Measurements from ENCODE around the gene ZNF641.
"Not testable (repeated sequence)": the region's sequence is repeated elsewhere in the genome, so short reads cannot be mapped to it uniquely, and the experiment has no call there.

Gene ZNF641

DNA sequence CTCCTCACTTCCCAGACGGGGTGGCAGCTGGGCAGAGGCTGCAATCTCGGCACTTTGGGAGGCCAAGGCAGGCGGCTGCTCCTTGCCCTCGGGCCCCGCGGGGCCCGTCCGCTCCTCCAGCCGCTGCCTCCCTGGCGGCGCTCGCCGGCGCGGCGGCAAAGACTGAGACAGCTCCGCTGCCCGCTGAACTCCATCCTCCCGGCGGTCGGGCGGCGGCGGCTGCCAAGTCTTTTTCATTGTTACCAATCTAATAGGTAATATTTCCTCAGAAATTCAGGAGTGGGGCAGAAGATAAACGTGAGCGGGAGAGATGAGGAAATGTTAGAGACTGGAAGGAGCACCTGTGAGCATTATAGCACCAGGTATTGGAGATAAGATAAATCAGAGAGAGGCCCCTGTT is 17.0 kb downstream of the ZNF641 start:
- not testable (repeated sequence) for DNase-seq

DNA sequence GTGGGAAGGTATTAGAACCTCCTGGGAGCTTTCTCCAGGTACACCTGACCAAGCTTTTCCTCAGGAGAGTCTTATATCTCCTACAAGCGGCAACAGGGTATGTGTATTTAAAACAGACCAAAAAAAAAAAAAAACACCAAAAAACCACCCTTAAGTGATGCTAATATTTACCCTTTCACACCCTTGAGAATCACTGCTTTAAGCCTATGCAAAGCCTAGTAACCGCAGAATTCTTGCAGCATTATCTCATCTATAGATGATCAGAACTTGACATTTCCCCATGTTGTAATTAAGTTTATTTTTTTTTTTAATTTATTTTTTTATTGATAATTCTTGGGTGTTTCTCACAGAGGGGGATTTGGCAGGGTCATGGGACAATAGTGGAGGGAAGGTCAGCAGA is 19.3 kb downstream of the ZNF641 start:
- DNase-seq = no peak

DNA sequence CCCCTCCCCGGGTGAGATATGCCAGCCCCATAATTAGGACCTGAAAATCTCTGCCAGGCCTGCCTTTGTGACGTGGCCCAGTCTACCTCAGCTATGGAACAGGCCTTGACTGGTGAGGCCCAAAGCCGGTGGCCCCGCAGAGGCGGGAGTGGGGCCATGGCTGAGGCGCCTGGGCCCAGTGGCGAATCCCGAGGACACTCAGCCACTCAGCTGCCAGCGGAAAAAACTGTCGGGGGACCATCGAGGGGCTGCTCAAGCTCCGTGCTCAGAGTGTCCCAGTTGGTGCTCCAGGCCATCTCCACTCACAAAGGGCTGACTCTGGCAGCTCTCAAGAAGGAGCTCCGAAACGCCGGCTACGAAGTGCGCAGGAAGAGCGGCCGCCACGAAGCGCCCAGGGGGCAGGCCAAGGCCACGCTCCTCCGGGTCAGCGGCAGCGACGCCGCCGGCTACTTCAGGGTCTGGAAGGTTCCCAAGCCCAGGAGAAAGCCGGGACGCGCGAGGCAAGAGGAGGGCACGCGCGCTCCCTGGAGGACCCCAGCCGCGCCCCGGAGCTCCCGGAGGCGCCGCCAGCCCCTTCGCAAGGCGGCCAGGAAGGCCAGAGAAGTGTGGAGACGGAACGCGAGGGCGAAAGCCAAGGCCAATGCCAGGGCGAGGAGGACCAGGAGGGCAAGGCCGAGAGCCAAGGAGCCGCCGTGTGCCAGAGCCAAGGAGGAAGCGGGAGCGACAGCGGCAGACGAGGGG is 21.4 kb downstream of the ZNF641 start:
- DNase-seq = no peak

GRCh38 chr12:48316491-48316890 is 34.2 kb downstream of the ZNF641 start:
- DNase-seq = no peak

GRCh38 chr12:48311313-48311712 is 39.4 kb downstream of the ZNF641 start:
- no peak for DNase-seq

- no peak for DNase-seq
These were observed 43.5 kb downstream of the ZNF641 start for GRCh38 chr12:48307269-48307668.

GRCh38 chr12:48305190-48305589 is 45.5 kb downstream of the ZNF641 start:
- DNase-seq = no peak

DNA sequence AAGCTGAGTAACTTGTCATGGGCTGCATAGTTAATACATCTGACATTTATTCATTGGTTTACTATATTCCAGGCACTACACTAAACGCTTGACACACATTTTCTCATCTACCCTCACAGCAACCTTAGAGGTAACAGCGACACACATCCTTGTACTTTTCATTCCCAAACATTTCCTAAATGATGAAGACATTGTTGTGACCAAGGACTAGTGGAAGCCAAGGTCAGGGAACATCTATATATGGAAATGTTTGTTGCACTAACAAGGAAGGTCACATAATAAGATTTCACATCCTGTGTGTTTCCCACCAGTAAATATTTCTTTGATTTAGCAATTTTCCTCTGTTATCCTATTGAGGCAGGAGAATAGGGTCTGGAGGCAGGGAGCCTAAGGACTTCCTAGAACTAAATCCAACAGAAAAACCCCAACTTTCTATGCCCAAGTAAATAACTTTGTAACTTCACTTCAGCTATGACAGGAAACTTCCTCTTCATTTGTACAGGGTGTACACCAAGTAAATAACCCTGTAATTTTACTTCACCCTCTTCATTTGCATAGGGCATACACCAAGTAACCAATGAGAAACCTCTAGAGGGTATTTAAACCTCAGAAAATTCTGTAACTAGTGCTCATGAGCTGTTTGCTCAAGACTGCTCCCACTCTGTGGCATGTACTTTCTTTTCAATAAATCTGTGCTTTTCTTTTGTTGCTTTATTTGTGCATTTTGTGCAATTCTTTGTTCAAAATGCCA is 48.4 kb downstream of the ZNF641 start:
- no peak for DNase-seq

DNA sequence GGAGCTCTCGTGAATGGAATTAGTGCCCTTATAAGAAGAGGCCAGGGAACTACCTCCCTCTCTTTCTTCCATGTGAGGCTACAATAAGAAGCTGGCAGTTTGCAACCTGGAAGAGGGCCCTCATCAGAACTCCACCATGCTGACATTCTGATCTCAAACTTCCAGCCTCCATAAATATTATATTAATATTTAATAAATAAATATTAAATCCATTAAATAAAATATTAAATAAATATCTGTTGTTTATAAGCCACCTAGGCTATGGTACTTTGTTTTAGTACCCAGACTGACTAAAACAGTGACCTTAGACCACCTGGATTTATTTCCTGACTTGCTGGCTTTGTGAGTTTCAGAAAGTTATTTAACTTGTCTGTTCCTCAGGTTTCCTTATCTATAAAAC is 49.9 kb downstream of the ZNF641 start:
- no peak for DNase-seq

DNA sequence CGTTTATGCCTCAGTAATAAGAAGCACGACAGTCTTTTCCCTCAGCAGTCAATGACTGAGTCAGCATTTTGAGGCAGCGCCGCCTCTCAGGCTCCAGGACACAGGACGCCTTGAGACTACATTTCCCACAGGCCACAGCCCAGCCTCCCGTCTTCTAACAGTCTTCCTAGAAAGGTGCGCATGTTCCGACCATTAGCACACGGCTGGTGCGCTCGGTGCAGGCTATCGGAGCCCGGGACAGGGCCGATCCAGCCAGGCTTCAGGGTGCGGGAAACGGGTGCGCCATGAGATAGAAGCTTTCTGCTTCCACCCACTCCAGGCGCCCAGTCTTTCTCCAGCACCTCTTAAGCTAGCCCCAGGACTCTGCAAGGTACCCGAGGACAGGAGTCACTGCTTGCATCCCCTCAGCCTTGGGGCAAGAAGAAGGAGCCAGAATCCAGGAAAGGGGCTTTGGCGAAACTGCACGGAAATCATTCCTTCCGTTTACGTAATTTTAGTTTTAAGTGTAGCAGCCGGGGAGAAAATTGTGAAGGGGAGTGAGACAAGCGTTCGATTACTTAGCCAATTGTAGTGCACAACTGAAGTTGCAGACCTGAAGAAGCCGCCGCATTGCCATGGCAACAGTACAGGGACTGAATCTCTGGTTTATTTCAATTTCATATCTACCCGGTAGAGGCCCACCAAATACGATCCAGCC is 54.0 kb downstream of the ZNF641 start:
- peak; percentile 76 for DNase-seq

DNA sequence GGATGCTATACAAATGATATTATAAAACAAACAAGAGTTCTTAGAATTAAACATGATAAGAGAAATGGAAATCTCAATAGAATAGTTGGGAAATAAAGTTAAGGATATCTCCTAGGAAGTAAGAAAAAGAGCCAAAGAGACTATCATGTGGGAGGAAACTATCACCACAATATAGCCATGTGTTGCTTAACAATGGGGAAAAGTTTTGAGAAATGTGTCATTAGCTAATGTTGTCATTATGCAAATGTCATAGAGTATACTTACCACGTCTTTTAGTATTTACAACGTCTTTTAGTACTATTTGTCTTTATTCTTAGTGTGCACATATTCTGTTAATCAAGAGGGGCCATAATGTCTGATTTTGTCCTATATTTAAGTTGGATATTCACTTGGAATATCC is 58.7 kb downstream of the ZNF641 start:
- DNase-seq = no peak

DNA sequence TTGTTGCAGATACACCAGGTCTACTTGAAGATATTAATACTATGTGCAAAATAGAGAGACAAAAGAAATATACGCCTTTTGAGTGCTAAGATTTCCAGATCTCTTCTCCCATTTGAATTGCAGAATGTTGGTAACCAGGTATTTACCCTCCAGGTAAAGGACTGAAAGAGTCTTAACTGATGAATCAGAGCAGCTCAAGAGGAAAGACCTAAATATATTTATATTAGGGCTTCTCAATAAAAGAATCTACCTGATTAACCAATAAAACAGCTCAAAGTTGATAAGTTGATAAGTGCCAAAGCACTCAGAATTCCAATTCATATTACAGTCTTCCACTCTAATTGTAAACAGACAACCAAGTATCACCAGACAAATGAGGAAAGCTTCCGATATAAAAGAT is 59.2 kb downstream of the ZNF641 start:
- no peak for DNase-seq

DNA sequence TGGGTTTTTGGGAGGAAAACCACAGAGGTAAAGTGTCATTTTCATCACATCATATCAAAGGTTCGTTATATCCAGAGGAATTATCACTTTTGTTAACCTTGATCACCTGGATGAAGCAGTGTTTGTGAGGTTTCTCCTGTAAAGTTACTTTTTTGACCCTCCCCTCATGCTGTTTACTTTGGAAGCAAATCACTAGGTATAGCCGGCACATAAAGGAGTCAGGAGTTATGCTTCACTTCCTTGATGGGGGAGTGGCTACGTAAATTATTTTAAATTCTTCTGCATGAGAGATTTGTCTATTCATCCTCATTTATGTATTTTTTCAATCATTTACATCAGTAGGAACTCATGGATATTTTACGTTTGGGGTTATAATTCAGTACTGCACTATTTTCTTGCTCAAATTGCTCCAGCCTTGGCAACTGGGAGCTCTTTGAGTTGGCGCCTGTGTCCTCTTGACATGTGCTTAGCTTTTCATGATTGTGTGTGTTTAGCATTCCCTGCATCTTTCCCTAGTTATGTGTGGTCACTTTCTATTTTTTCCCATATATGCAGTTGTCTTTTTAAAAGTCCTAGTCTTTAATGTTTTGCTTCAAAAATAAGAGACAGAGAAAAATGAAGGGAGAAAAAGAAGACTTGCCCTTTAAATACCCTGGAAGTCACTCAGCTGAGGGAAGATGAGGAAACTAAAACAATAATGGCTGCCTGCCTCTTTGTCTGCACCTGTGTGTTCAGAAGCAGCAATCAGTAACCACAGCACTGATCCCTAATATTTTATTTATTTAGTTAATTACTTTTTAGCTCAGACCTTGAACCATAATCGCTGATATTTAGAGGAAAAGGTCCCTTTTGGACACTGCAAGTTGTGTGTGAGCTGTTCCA is 62.1 kb downstream of the ZNF641 start:
- no peak for DNase-seq
